ENCODE data around the gene ACBD5. TPM values are rescaled to one million over a fixed set of nuclear protein-coding genes. Genes with fewer than 3 reads are reported as not detected.

Gene ACBD5
- total and polyA plus RNA-seq, 4 donors = 12.6 to 39.7 (median 17.1) TPM

GRCh38 chr10:27197980-27198620 lies 42.5 kb downstream of the ACBD5 start:
- Histone ChIP-seq H3K36me3 (ENCODE audit: control insufficient read depth in 4 of 4, insufficient read depth in 3 of 4, low read depth in 1 of 4, low read length in 3 of 4) (peaks cover 11 to 48% (median 39%) of the 10 kb centered on the region in 4 donors), H3K27ac (ENCODE audit: low read depth in 1 of 2, low read length in 2 of 2) (no peak overlapping the region), H3K4me3 (ENCODE audit: low read depth in 1 of 3, low read length in 3 of 3) (no peak overlapping the region), H3K27me3 (ENCODE audit: control insufficient read depth in 4 of 4, insufficient read depth in 4 of 4, low read length in 3 of 4) (no peaks in the 10 kb centered on the region), H3K9me3 (ENCODE audit: control insufficient read depth in 4 of 4, low read length in 3 of 4) (no peaks in the 10 kb centered on the region), H3K9ac (ENCODE audit: low read depth in 1 of 2, low read length in 2 of 2) (no peak overlapping the region), H3K4me1 (ENCODE audit: control insufficient read depth in 4 of 4, insufficient read depth in 4 of 4, low read length in 3 of 4) (no peaks in the 10 kb centered on the region)
- WGBS = 79% methylated on average over 2 of the region's 2 CpGs
- TF ChIP-seq NR2F2 (IDR thresholded peaks at IDR 0.05) = no peak
- TF ChIP-seq HNF4A (conservative IDR thresholded peaks at IDR 0.05) = no peak
- no peak for TF ChIP-seq FOXA1 (IDR thresholded peaks at IDR 0.05)
- TF ChIP-seq TAF1 (conservative IDR thresholded peaks at IDR 0.05) = no peak
- no peak for TF ChIP-seq RAD21 (IDR thresholded peaks at IDR 0.05)
- TF ChIP-seq FOXA2 (IDR thresholded peaks at IDR 0.05) = no peak
- TF ChIP-seq YY1 (IDR thresholded peaks at IDR 0.05) = no peak
- TF ChIP-seq ZBTB33 (IDR thresholded peaks at IDR 0.05) = no peak
- TF ChIP-seq ATF3 (IDR thresholded peaks at IDR 0.05) = no peak
- TF ChIP-seq REST (IDR thresholded peaks at IDR 0.05) = no peak
- no peak for TF ChIP-seq RXRA (IDR thresholded peaks at IDR 0.05)
- no peak for TF ChIP-seq SP1 (IDR thresholded peaks at IDR 0.05)
- TF ChIP-seq GABPA (IDR thresholded peaks at IDR 0.05 in 1 of 2, conservative IDR thresholded peaks at IDR 0.05 in 1 of 2) = no peak
- no peak for DNase-seq (ENCODE audit: low spot score)

GRCh38 chr10:27192284-27192683 lies 48.3 kb downstream of the ACBD5 start:
- Histone ChIP-seq H3K27ac (ENCODE audit: low read depth in 1 of 2, low read length in 2 of 2) (no peak overlapping the region), H3K9me3 (ENCODE audit: control insufficient read depth in 4 of 4, low read length in 3 of 4) (no peaks in the 10 kb centered on the region), H3K4me3 (ENCODE audit: low read depth in 1 of 3, low read length in 3 of 3) (no peak overlapping the region), H3K4me1 (ENCODE audit: control insufficient read depth in 4 of 4, insufficient read depth in 4 of 4, low read length in 3 of 4) (no peaks in the 10 kb centered on the region), H3K36me3 (ENCODE audit: control insufficient read depth in 4 of 4, insufficient read depth in 3 of 4, low read depth in 1 of 4, low read length in 3 of 4) (peaks cover 0 to 23% (median 11%) of the 10 kb centered on the region in 4 donors), H3K9ac (ENCODE audit: low read depth in 1 of 2, low read length in 2 of 2) (no peak overlapping the region), H3K27me3 (ENCODE audit: control insufficient read depth in 4 of 4, insufficient read depth in 4 of 4, low read length in 3 of 4) (no peaks in the 10 kb centered on the region)
- DNase-seq (ENCODE audit: low spot score) = no peak
- WGBS = 86% methylated on average over 3 of the region's 3 CpGs
- TF ChIP-seq REST (IDR thresholded peaks at IDR 0.05) (no peak), RXRA (IDR thresholded peaks at IDR 0.05) (no peak), JUND (IDR thresholded peaks at IDR 0.05) (no peak), SP1 (IDR thresholded peaks at IDR 0.05) (no peak), EGR1 (IDR thresholded peaks at IDR 0.05; ENCODE audit: low read depth in 2 of 2) (no peak), YY1 (IDR thresholded peaks at IDR 0.05) (no peak), HNF4G (IDR thresholded peaks at IDR 0.05) (no peak), ATF3 (IDR thresholded peaks at IDR 0.05) (no peak), CTCF (IDR thresholded peaks at IDR 0.05; ENCODE audit: low read depth, low read length, missing input control) (no peak), ZBTB33 (IDR thresholded peaks at IDR 0.05) (no peak), RAD21 (IDR thresholded peaks at IDR 0.05) (no peak), GABPA (IDR thresholded peaks at IDR 0.05 in 1 of 2, conservative IDR thresholded peaks at IDR 0.05 in 1 of 2) (no peak), TAF1 (conservative IDR thresholded peaks at IDR 0.05) (no peak)

Measured in liver (tissue), 9 donors.